CD14-positive monocyte (primary cell): Measurements from ENCODE around the gene INTS6. TPM values are rescaled to one million over a fixed set of nuclear protein-coding genes. Genes with fewer than 3 reads are reported as not detected.

Experiments
- DNase-seq, 3 donors: peaks; one replicate each; pipeline ENCODE4 v3.0.0-alpha.2; 2011 to 2022
- H2AFZ ChIP-seq: 2 replicates; pipeline ENCODE4 v1.6.0; 2012; ENCODE audit warnings: mild to moderate bottlenecking, low read depth, low read length, inconsistent platforms; ENCODE audit not compliant: insufficient read depth, poor library complexity, severe bottlenecking
- H3K27ac ChIP-seq, 2 donors: 1 replicate in 1 of 2; 2 replicates in 1 of 2; pipeline ENCODE4 v1.5.1; 2012 to 2013; ENCODE audit warnings: low read length in 2 of 2, control low read depth in 1 of 2, inconsistent platforms in 1 of 2, low read depth in 1 of 2, mild to moderate bottlenecking in 1 of 2
- H3K27me3 ChIP-seq, 2 donors: one replicate each; pipeline versions ENCODE4 v1.6.0 to v1.6.1; 2011 to 2013; ENCODE audit warnings: low read length in 2 of 2; ENCODE audit not compliant: control insufficient read depth in 2 of 2, insufficient read depth in 2 of 2
- H3K36me3 ChIP-seq, 2 donors: replicated peaks in 1 of 2; 1 replicate in 1 of 2; 2 replicates in 1 of 2; pipeline versions ENCODE4 v1.5.1 to v1.6.1; 2012 to 2013; ENCODE audit warnings: low read length in 2 of 2, control low read depth in 1 of 2, inconsistent platforms in 1 of 2, mild to moderate bottlenecking in 1 of 2; ENCODE audit not compliant: insufficient read depth in 2 of 2, control insufficient read depth in 1 of 2
- H3K4me1 ChIP-seq, 2 donors: 1 replicate in 1 of 2; 2 replicates in 1 of 2; pipeline versions ENCODE4 v1.5.1 to v1.6.1; 2012 to 2013; ENCODE audit warnings: low read length in 2 of 2, control low read depth in 1 of 2, inconsistent platforms in 1 of 2, mild to moderate bottlenecking in 1 of 2, moderate library complexity in 1 of 2; ENCODE audit not compliant: insufficient read depth in 2 of 2, control insufficient read depth in 1 of 2
- H3K4me2 ChIP-seq: replicated peaks from 2 replicates; pipeline ENCODE3; 2012; ENCODE audit warnings: low read length, moderate library complexity, mild to moderate bottlenecking; ENCODE audit not compliant: poor library complexity, severe bottlenecking; ENCODE audit errors: extremely low read depth
- H3K4me3 ChIP-seq, 3 experiments: fragments of 200-600 bp in 1 of 3; sonication (generic) in 1 of 3; replicated peaks in 1 of 3; 1 replicate in 2 of 3; 2 replicates in 1 of 3; pipeline ENCODE4 v1.5.1; 2011 to 2013; ENCODE audit warnings: low read length in 3 of 3, mild to moderate bottlenecking in 3 of 3, control low read depth in 2 of 3, low read depth in 2 of 3, inconsistent platforms in 1 of 3, moderate library complexity in 1 of 3
- H3K79me2 ChIP-seq: 2 replicates; pipeline ENCODE4 v1.6.0; 2012; ENCODE audit warnings: mild to moderate bottlenecking, control low read depth, inconsistent platforms, low read length, moderate library complexity; ENCODE audit not compliant: insufficient read depth
- H3K9ac ChIP-seq: 2 replicates; pipeline ENCODE4 v1.6.0; 2017; ENCODE audit warnings: low read length, mild to moderate bottlenecking; ENCODE audit not compliant: insufficient read depth, poor library complexity, severe bottlenecking
- H3K9me3 ChIP-seq, 2 donors: replicated peaks in 1 of 2; 1 replicate in 1 of 2; 2 replicates in 1 of 2; pipeline versions ENCODE4 v1.5.1 to v1.6.1; 2012 to 2013; ENCODE audit warnings: low read length in 2 of 2, control low read depth in 1 of 2; ENCODE audit not compliant: control insufficient read depth in 1 of 2, insufficient read depth in 1 of 2
- H4K20me1 ChIP-seq: 2 replicates; pipeline ENCODE4 v1.6.0; 2012; ENCODE audit warnings: mild to moderate bottlenecking, low read length, control low read depth, moderate library complexity; ENCODE audit not compliant: insufficient read depth
- H3K27ac Mint-ChIP-seq, 7 donors: one replicate each; pipeline ENCODE4 v1.8.0; 2020; ENCODE audit warnings: mild to moderate bottlenecking in 7 of 7, mixed read lengths in 7 of 7, moderate library complexity in 6 of 7, inconsistent platforms in 2 of 7
- H3K27me3 Mint-ChIP-seq, 3 donors: one replicate each; pipeline ENCODE4 v1.8.0; 2021 to 2022; ENCODE audit warnings: low read depth in 3 of 3, mild to moderate bottlenecking in 3 of 3, mixed read lengths in 3 of 3, moderate library complexity in 3 of 3, inconsistent platforms in 1 of 3
- H3K36me3 Mint-ChIP-seq, 2 donors: one replicate each; pipeline ENCODE4 v1.8.0; 2020; ENCODE audit warnings: mixed read lengths in 2 of 2, inconsistent platforms in 1 of 2, mild to moderate bottlenecking in 1 of 2
- H3K4me1 Mint-ChIP-seq: one replicate; pipeline ENCODE4 v1.8.0; 2020; ENCODE audit warnings: mild to moderate bottlenecking, mixed read lengths
- H3K4me3 Mint-ChIP-seq, 2 donors: one replicate each; pipeline ENCODE4 v1.8.0; 2020; ENCODE audit warnings: mild to moderate bottlenecking in 2 of 2, mixed read lengths in 2 of 2, moderate library complexity in 1 of 2
- H3K9me3 Mint-ChIP-seq, 7 donors: one replicate each; pipeline ENCODE4 v1.8.0; 2020 to 2022; ENCODE audit warnings: mixed read lengths in 7 of 7, mild to moderate bottlenecking in 6 of 7, moderate library complexity in 6 of 7, inconsistent platforms in 2 of 7
- CTCF ChIP-seq: fragments of 200-600 bp; IDR thresholded peaks from one replicate; pipeline ENCODE4 v1.8.0; 2022; ENCODE audit warnings: antibody characterized with exemption, mild to moderate bottlenecking
- WGBS: methylation state at CpG from one replicate; pipeline ENCODE4 v1.1.5; 2013; ENCODE audit warnings: missing lambda C conversion rate; ENCODE audit not compliant: insufficient coverage; 5-methylcytosine and 5-hydroxymethylcytosine counted together
- intact Hi-C, 2 donors: fragments of 100-400 bp; cut with micrococcal nuclease; formaldehyde crosslinking; loops; one replicate each; pipeline versions ENCODE4 v1.15.0 to v1.15.1; 2023
- polyA plus RNA-seq, 3 donors: library from polyadenylated mRNA; depleted of rRNA in 1 of 3; unstranded in 2 of 3; stranded (reverse) in 1 of 3; fragments of 300-500 nt in 2 of 3; fragments of >200 nt in 1 of 3; fragmentation: Illumina TruSeq in 2 of 3; gene quantifications; 1 replicate in 2 of 3; 2 replicates in 1 of 3; pipeline ENCODE4 v1.2.3, GENCODE V29; 2012 to 2021

INTS6 gene
- polyA plus RNA-seq, 3 donors: 10.8 to 13.2 (median 11.6) TPM

- peaks cover 0 to 14% of the 10 kb centered on the region in 2 donors for H3K36me3 ChIP-seq
- no peak overlapping the region for H3K4me3 ChIP-seq
- Mint-ChIP-seq H3K9me3 (peaks cover 0 to 7% (median 3%) of the 10 kb centered on the region in 7 donors), H3K4me1 (peaks cover 31% of the 10 kb centered on the region), H3K27me3 (no peaks in the 10 kb centered on the region), H3K27ac (peak overlapping the region in 1 of 7 donors; percentile 69), H3K4me3 (no peak overlapping the region), H3K36me3 (peaks cover 15 to 19% of the 10 kb centered on the region in 2 donors)
- H3K4me1 ChIP-seq: peaks cover 27 to 32% of the 10 kb centered on the region in 2 donors
- no peaks in the 10 kb centered on the region for H3K27me3 ChIP-seq
- no peak overlapping the region for H3K4me2 ChIP-seq
- H3K27ac ChIP-seq: no peak overlapping the region
- DNase-seq: no peak
- no peak overlapping the region for H2AFZ ChIP-seq
- H3K9me3 ChIP-seq: no peaks in the 10 kb centered on the region
- no peaks in the 10 kb centered on the region for H4K20me1 ChIP-seq
- intact Hi-C loops: loop anchor here in 1 of 2 donors (10.0 kb wide), 1 partner anchor 348 kb away; the partner anchor contains the start of gene DHRS12
- TF ChIP-seq CTCF: no peak
- 98% methylated on average over 13 of the region's 13 CpGs for WGBS
- peaks cover 25% of the 10 kb centered on the region for H3K79me2 ChIP-seq
- no peak overlapping the region for H3K9ac ChIP-seq
Measured at GRCh38 chr13:51456510-51456909, 3.7 kb upstream of the INTS6 start.

GRCh38 chr13:51455532-51455931 lies 2.7 kb upstream of the INTS6 start:
- Histone ChIP-seq H3K4me3 (no peak overlapping the region), H3K9ac (no peak overlapping the region), H3K27me3 (no peaks in the 10 kb centered on the region), H3K27ac (no peak overlapping the region), H3K79me2 (peaks cover 34% of the 10 kb centered on the region), H4K20me1 (no peaks in the 10 kb centered on the region), H3K36me3 (peaks cover under 1 to 15% of the 10 kb centered on the region in 2 donors), H3K4me2 (no peak overlapping the region), H2AFZ (no peak overlapping the region), H3K9me3 (no peaks in the 10 kb centered on the region), H3K4me1 (peaks cover 32 to 40% of the 10 kb centered on the region in 2 donors)
- H3K4me3 Mint-ChIP-seq: no peak overlapping the region
- DNase-seq: no peak
- TF ChIP-seq CTCF: no peak
- H3K27ac Mint-ChIP-seq: peak overlapping the region in 1 of 7 donors; percentile 20
- whole genome bisulfite sequencing: 97% methylated on average over 9 of the region's 9 CpGs
- H3K27me3 Mint-ChIP-seq: no peaks in the 10 kb centered on the region
- H3K36me3 Mint-ChIP-seq: peaks cover 16 to 21% of the 10 kb centered on the region in 2 donors
- intact Hi-C loops: loop anchor here in 1 of 2 donors (10.0 kb wide), 1 partner anchor 349 kb away; the partner anchor contains the start of gene DHRS12
- peaks cover 0 to 7% (median 3%) of the 10 kb centered on the region in 7 donors for H3K9me3 Mint-ChIP-seq
- H3K4me1 Mint-ChIP-seq: peaks cover 37% of the 10 kb centered on the region
